GM12891 (cell line): ENCODE data around the gene FAM181B.

Experiments used
- POLR2A ChIP-seq: IDR thresholded peaks from 2 replicates; pipeline ENCODE4 v1.6.1; 2011; ENCODE audit warnings: low read depth, low read length, control low read depth
- POLR2AphosphoS5 ChIP-seq: IDR thresholded peaks from 2 replicates; pipeline ENCODE4 v1.6.1; 2011; ENCODE audit warnings: low read depth, low read length, control low read depth
- POU2F2 ChIP-seq: IDR thresholded peaks from 2 replicates; pipeline ENCODE4 v1.6.1; 2011; ENCODE audit warnings: low read depth, mild to moderate bottlenecking, control low read depth, low read length, moderate library complexity
- SPI1 ChIP-seq: IDR thresholded peaks from 2 replicates; pipeline ENCODE4 v1.6.1; 2011; ENCODE audit warnings: low read depth, low read length, control low read depth
- TAF1 ChIP-seq: IDR thresholded peaks from 2 replicates; pipeline ENCODE4 v1.6.1; 2011; ENCODE audit warnings: low read depth, low read length, control low read depth

GRCh38 chr11:82738091-82738490 is 4.4 kb upstream of the FAM181B start:
- no peak for TF ChIP-seq POLR2A
- TF ChIP-seq POLR2AphosphoS5: no peak
- TF ChIP-seq TAF1: no peak
- no peak for TF ChIP-seq POU2F2
- TF ChIP-seq SPI1: no peak
